Measurements from ENCODE around the gene ZNRF1.

DNA sequence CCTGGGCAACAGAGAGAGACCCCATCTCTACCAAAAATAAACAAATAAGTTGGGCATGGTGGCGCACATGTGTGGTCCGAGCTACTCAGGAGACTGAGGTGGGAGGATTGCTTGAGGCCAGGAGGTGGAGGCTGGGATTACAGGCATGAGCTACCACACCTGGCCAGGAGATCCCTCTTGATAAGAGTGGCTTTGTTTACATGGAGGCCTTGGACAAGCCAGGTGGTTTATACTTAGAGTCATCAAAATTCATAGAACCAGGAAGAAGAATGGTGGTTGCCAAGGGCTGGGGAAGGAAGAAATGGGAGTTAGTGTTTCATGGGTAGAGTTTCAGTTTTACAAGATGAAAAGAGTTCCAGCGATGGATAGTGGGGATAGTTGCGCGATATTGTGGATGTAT lies 140.7 kb downstream of the ZNRF1 start:
- no peak for TF ChIP-seq POLR2A (IDR thresholded peaks at IDR 0.05)
- TF ChIP-seq, protein P1, sequence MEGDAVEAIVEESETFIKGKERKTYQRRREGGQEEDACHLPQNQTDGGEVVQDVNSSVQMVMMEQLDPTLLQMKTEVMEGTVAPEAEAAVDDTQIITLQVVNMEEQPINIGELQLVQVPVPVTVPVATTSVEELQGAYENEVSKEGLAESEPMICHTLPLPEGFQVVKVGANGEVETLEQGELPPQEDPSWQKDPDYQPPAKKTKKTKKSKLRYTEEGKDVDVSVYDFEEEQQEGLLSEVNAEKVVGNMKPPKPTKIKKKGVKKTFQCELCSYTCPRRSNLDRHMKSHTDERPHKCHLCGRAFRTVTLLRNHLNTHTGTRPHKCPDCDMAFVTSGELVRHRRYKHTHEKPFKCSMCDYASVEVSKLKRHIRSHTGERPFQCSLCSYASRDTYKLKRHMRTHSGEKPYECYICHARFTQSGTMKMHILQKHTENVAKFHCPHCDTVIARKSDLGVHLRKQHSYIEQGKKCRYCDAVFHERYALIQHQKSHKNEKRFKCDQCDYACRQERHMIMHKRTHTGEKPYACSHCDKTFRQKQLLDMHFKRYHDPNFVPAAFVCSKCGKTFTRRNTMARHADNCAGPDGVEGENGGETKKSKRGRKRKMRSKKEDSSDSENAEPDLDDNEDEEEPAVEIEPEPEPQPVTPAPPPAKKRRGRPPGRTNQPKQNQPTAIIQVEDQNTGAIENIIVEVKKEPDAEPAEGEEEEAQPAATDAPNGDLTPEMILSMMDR (IDR thresholded peaks at IDR 0.05), result no peak

Data from heart left ventricle (tissue), 13 donors.